ENCODE results near the gene HTR4.
A peak's percentile ranks its signal among the peaks of the same experiment; 100 is the strongest.

The HTR4 gene

DNA sequence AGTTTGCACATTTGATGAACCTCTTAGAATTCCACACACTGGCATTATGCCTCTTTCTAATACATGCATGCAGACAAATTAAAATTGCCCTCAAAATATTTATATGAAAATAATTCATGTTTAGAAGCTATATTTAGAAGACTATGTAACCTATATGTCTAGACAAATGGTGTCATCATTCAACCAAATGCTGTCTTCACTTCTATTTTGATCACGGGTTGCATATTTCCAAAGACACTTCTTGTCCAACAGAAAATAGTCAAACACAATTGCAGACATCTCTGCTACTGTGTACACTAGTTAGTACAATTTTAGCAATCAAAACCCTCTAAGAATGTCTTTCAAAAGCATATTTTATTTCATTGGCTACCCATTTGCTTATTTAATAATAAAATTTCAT is 156.6 kb downstream of the HTR4 start:
- no peak overlapping the region for H3K27ac Mint-ChIP-seq

DNA sequence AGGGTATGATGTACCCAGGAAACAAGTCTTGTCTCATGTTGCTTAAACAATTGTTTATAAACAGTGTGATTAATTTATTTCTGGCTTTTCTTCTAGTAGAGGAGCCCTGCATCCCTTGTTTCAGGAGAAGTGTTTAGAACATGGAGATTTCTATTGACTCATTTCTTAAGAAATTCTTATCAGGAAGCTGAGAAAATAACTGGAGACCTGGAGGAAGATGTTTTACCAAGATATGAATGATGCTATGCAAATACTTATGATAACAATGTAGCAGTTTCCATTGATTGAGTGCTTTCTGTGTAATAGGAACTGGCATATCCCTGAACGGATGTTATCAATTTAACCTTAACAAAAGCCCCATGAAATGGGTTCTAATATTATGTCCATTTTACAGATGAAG is 162.0 kb downstream of the HTR4 start:
- no peak overlapping the region for H3K27ac Mint-ChIP-seq
- TF ChIP-seq, protein P1, sequence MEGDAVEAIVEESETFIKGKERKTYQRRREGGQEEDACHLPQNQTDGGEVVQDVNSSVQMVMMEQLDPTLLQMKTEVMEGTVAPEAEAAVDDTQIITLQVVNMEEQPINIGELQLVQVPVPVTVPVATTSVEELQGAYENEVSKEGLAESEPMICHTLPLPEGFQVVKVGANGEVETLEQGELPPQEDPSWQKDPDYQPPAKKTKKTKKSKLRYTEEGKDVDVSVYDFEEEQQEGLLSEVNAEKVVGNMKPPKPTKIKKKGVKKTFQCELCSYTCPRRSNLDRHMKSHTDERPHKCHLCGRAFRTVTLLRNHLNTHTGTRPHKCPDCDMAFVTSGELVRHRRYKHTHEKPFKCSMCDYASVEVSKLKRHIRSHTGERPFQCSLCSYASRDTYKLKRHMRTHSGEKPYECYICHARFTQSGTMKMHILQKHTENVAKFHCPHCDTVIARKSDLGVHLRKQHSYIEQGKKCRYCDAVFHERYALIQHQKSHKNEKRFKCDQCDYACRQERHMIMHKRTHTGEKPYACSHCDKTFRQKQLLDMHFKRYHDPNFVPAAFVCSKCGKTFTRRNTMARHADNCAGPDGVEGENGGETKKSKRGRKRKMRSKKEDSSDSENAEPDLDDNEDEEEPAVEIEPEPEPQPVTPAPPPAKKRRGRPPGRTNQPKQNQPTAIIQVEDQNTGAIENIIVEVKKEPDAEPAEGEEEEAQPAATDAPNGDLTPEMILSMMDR (IDR thresholded peaks at IDR 0.05; ENCODE audit: unreplicated experiment in 3 of 3) = no peak
- peaks cover 2% of the 10 kb centered on the region for H3K4me1 Mint-ChIP-seq
- H3K36me3 Mint-ChIP-seq (ENCODE audit: low read depth) = no peaks in the 10 kb centered on the region
- no peaks in the 10 kb centered on the region for H3K9me3 Mint-ChIP-seq
- peaks cover 5% of the 10 kb centered on the region for H3K27me3 Mint-ChIP-seq (ENCODE audit: low read depth)
- no peak overlapping the region for H3K4me3 Mint-ChIP-seq

More for the DNA sequence above, 156.6 kb downstream of the HTR4 start:
- peak overlapping the region in 1 of 3 experiments; percentile 4 for H3K4me3 Mint-ChIP-seq
- H3K4me1 Mint-ChIP-seq = peaks cover 22% of the 10 kb centered on the region
- TF ChIP-seq, protein P1 (IDR thresholded peaks at IDR 0.05; ENCODE audit: unreplicated experiment in 3 of 3) = no peak
- H3K36me3 Mint-ChIP-seq (ENCODE audit: low read depth) = no peaks in the 10 kb centered on the region
- peaks cover 2% of the 10 kb centered on the region for H3K9me3 Mint-ChIP-seq
- H3K27me3 Mint-ChIP-seq (ENCODE audit: low read depth) = peaks cover 5% of the 10 kb centered on the region

DNA sequence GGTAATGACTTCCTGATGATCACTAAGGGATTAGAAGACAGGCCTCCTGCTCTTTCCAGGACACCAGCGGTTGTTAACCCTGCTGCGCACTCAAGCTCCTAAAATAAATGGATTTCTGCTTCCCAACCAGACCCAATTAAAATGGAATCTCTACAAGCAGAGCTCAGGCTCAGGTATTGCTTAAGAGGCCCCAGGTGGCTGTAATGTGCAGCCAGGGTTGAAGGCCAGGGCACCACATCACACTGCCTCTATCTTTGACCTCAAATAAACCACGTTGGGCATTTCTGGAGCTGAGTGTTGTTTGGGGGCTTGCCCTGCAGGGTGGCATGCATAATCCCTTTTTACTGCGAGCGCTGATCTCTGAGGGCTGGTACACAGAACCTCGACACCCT is 162.5 kb downstream of the HTR4 start:
- Mint-ChIP-seq H3K27me3 (ENCODE audit: low read depth) (peaks cover 5% of the 10 kb centered on the region), H3K4me1 (no peaks in the 10 kb centered on the region), H3K9me3 (no peaks in the 10 kb centered on the region), H3K4me3 (no peak overlapping the region), H3K27ac (no peak overlapping the region), H3K36me3 (ENCODE audit: low read depth) (no peaks in the 10 kb centered on the region)
- TF ChIP-seq, protein P1 (IDR thresholded peaks at IDR 0.05; ENCODE audit: unreplicated experiment in 3 of 3) = no peak

DNA sequence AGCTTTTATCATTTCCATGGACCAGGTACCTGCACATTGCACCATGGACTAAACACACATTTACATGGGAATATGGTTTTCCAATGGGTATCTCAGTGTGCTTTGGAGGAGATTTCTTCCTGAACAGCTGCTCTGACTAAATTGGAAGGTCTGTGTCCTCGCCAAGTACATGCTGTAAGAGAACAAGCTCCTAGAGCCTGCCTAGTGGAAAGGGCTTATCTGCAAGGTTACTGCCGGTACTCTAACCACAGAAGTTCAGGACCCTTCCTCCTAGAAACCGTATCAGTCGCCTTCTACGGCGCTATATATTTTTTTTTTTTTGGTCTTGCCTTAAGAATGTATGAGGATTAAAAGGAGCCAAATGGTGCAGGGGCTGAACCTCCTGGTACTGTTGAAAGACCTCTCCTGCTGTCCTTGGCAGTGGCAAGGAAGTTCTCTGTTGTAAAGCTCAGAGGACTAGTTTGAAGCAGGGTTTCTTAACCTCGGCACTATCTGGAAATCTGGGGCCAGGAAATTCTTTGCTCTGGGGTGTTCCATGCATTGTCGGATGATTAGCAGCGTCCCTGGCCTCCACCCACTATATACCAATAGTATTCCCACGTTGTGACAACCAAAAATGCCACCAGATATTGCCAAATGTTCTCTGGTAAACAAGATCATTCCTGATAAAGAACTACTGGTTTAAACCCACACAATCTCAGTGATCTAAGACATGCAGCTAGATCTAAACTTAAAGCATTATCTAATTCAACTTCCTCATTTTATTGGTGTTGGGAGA is 163.1 kb downstream of the HTR4 start:
- TF ChIP-seq, protein P1 (IDR thresholded peaks at IDR 0.05; ENCODE audit: unreplicated experiment in 3 of 3) = no peak
- H3K4me1 Mint-ChIP-seq = no peaks in the 10 kb centered on the region
- H3K9me3 Mint-ChIP-seq = no peaks in the 10 kb centered on the region
- no peaks in the 10 kb centered on the region for H3K36me3 Mint-ChIP-seq (ENCODE audit: low read depth)
- no peak overlapping the region for H3K4me3 Mint-ChIP-seq
- peaks cover 9% of the 10 kb centered on the region for H3K27me3 Mint-ChIP-seq (ENCODE audit: low read depth)
- no peak overlapping the region for H3K27ac Mint-ChIP-seq

DNA sequence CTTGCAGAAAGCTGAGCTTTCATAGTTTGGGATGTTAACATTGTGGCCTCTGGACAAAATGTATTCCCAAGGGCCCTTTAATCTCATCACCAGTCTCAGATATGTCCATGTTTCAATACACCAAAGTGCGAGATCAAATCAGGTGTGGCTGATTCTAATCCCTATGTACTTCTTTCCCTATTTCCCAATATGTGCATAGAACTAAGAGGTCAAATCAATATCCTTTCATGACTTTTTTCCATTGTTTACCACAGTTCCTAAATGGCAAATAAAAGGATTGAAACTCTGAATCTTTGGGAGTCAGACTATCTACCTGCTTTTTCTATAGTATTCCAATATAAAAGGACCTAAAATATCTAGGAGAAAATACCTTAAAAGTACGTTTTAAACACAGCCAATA is 165.6 kb downstream of the HTR4 start:
- TF ChIP-seq, protein P1 (IDR thresholded peaks at IDR 0.05; ENCODE audit: unreplicated experiment in 3 of 3) = no peak
- no peak overlapping the region for H3K27ac Mint-ChIP-seq
- H3K4me3 Mint-ChIP-seq = no peak overlapping the region
- H3K27me3 Mint-ChIP-seq (ENCODE audit: low read depth) = peaks cover 9% of the 10 kb centered on the region
- H3K9me3 Mint-ChIP-seq = no peaks in the 10 kb centered on the region
- H3K4me1 Mint-ChIP-seq = no peaks in the 10 kb centered on the region
- no peaks in the 10 kb centered on the region for H3K36me3 Mint-ChIP-seq (ENCODE audit: low read depth)

DNA sequence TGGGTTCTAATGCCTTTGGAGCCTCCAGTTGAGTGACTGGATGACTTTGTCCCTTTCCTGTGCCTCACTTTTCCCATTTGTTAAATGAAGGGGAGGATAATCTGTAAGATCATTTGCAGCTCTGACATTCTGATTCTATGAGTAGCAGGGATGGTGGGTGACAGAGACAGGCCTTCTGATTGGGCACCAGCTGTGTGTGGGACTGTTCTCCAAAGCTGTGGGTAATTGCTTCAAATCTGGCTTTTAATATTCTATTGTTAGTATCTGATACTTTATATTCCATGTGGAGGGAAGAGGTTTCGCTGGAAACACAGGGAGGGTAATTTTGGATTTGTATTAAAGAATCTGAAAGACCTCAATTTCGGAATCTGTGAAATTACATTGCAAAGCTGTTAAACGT is 167.9 kb downstream of the HTR4 start:
- Mint-ChIP-seq H3K4me3 (no peak overlapping the region), H3K9me3 (no peaks in the 10 kb centered on the region), H3K27ac (no peak overlapping the region), H3K4me1 (no peaks in the 10 kb centered on the region), H3K36me3 (ENCODE audit: low read depth) (no peaks in the 10 kb centered on the region), H3K27me3 (ENCODE audit: low read depth) (peaks cover 9% of the 10 kb centered on the region)
- TF ChIP-seq, protein P1 (IDR thresholded peaks at IDR 0.05; ENCODE audit: unreplicated experiment in 3 of 3) = no peak
